ENCODE measurements around the gene PCOLCE2.

DNA sequence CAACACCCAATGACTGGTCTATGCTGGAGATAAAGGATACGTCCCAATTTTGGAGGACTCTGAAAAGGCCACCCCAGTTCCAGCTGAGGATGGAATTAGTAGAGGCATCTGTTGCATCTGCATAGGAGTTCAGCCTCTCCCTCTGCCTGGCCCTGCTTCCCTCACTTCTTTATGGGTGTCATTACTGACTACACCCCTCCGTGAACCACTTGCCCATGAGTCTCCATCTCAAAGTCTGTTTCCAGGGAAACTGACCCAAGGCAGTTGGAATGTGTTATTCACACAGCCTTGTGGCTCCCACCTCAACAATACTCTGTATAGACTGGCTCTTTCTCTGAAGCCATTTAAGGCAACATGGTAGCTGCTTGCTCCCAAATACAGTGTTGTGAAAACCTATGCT is 21.4 kb upstream of the PCOLCE2 start:
- TF ChIP-seq, protein P1, sequence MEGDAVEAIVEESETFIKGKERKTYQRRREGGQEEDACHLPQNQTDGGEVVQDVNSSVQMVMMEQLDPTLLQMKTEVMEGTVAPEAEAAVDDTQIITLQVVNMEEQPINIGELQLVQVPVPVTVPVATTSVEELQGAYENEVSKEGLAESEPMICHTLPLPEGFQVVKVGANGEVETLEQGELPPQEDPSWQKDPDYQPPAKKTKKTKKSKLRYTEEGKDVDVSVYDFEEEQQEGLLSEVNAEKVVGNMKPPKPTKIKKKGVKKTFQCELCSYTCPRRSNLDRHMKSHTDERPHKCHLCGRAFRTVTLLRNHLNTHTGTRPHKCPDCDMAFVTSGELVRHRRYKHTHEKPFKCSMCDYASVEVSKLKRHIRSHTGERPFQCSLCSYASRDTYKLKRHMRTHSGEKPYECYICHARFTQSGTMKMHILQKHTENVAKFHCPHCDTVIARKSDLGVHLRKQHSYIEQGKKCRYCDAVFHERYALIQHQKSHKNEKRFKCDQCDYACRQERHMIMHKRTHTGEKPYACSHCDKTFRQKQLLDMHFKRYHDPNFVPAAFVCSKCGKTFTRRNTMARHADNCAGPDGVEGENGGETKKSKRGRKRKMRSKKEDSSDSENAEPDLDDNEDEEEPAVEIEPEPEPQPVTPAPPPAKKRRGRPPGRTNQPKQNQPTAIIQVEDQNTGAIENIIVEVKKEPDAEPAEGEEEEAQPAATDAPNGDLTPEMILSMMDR (conservative IDR thresholded peaks at IDR 0.05 in 1 of 2, IDR thresholded peaks at IDR 0.05 in 1 of 2; ENCODE audit: low read depth in 1 of 2, low read length in 2 of 2) = no peak
- TF ChIP-seq EZH2 (IDR thresholded peaks at IDR 0.05; ENCODE audit: low read length, missing control alignments) = no peak
